GM18526 (cell line): ENCODE results near the gene GID8.

Source experiments
- POLR2A ChIP-seq: IDR thresholded peaks from 3 replicates; pipeline ENCODE4 v1.6.1; 2011; ENCODE audit not compliant: insufficient read length; ENCODE audit errors: extremely low read depth

Gene GID8

GRCh38 chr20:62944746-62945145 is 6.8 kb downstream of the GID8 start:
- no peak for TF ChIP-seq POLR2A

DNA sequence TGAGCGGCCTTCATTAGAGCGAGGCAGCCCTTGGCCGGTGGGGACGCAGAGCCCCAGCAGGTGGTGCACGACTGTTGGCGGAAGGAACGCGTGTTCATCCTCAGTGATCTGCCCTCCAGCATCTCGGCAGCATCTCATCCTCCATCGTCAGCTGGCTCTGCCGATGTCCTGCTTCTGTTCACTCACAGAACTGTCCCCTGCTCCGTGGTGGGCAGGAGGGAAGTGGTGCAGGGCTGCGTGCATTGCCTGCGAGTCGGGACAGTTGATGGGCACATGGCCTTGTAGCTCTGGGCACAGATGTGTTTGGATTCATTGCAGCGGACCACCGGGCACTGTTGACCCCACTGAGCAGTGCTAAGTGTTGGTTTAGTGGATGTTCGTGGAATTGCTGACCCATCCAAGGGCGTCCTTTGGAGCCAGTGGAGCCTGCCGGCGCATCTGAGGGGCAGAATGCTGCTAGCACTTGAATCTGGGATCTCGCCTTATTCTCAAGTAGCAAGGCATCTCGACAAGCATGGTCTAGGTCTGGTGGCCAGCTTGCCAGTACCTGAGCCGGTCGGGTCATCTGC is 7.9 kb downstream of the GID8 start:
- TF ChIP-seq POLR2A: no peak

DNA sequence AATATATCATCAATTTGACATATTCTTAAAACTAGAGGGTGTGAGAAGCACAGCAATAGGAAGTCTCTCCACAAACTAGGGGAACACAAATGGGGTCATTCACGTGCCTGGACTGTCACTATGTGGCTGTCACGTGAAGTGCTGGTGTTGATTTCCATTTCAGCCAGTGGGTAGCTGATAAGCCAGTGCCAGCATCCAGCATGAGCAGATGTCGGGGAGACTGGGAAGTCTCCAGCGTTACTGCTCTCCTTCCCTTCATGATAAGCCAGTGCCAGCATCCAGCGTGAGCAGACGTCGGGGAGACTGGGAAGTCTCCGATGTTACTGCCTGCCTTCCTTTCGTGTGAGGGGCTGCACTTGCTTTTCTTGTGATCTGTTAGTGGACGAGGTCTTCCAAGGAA is 9.0 kb downstream of the GID8 start:
- TF ChIP-seq POLR2A: no peak

DNA sequence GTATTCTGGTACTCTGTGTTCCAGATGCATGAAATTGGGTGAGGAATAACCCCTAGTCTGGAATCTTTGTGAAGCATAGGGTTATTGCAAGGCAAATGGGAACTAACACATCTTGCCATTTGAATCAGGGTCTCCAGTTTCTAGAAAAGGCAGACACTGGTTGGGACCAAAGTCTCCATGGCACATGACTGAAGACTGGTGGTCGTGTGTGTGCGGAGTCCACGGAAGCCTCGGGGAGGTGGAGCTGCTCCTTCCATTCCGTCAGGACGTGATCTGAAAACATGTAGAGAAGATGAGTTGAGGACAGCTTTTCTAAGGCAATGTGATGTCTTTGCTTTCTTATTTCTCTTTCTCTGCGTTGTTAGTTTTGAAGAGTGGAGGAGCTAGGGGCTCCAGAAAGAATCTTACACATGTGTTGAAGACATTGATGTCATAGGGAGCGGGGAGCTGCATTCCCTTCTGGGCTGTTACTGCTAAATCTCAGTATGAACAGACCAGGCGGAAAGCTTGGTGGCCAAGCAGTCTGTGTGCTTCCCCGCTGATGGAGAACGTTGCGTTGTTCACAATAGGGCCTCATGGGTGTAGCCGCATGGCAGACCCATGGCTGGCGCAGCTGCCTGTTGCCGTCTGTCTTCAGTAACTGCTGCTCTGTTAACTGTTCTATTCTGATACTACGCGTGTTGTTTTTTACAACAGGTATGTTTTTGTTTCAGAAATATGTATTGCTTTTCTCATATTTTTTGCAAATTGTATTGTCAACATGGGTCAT is 9.8 kb downstream of the GID8 start:
- no peak for TF ChIP-seq POLR2A

DNA sequence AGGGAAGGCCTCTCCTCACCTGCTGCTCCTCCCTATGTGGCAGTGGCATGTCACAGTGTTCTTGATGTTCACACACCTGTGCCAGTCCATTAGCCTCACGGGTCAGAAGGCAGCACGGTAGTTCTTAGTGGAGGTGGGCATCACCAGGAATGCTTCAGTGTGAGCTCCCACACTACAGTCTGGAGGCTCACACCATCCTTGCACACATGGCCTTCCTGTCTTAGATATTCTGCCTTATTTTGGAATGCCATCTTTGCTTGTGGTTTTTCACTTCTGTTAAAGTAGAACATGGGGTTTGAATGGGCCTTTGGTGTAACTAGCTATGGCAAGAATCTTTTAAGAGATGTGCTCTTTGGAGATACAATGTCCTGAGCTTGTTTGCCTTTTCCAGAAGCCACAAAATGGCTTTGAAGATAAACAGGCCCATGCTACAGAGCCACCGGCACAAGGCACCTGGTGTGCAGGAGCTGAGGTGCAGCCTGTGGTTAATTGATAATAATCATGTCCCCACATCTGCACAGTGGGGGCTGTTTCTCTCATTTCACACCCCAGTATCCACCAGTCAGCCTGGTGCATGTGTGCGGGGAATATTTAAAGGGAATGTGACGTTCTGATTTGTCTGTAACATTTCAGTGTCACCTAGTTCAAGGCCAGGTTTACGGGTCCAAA is 11.3 kb downstream of the GID8 start:
- no peak for TF ChIP-seq POLR2A

GRCh38 chr20:62949962-62950361 is 12.0 kb downstream of the GID8 start:
- TF ChIP-seq POLR2A: no peak

- TF ChIP-seq POLR2A: no peak
Measured at GRCh38 chr20:62950741-62951140, 12.8 kb downstream of the GID8 start.

DNA sequence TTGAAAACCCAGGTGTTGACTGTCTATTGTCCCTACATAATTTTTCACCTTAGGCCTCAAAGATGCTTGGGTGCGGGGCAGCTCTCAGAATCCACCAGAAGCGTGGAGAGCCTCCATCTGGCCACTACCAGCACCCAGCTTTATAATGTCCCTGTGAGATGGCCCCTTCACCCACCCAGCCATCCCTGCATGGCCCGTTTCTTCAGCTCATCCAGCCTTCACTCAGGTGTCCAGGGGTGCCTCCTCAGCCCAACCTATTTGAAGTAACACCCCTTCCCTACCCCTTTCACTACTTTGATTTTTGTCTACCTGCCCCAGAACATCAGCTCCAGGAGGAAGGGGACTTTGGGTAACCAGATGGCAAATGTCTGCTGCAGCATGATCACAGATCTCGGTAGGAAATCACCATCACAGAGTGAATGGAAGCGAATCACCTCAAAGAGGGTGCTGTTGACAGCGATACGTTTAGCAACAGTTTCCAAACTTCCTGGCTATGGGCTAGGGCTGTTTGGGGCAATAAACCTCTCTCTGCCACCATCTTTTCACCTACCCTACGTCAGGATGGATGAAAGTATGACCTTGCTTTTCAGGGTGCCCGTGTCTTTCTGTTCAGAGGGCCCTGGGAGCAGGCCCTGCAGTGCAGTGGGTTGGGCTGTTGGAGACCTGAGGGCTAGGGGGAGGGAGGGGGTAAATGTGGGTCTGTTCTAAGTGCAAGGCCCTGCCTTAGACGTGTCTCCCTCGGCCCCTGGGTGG is 13.4 kb downstream of the GID8 start:
- TF ChIP-seq POLR2A: no peak

DNA sequence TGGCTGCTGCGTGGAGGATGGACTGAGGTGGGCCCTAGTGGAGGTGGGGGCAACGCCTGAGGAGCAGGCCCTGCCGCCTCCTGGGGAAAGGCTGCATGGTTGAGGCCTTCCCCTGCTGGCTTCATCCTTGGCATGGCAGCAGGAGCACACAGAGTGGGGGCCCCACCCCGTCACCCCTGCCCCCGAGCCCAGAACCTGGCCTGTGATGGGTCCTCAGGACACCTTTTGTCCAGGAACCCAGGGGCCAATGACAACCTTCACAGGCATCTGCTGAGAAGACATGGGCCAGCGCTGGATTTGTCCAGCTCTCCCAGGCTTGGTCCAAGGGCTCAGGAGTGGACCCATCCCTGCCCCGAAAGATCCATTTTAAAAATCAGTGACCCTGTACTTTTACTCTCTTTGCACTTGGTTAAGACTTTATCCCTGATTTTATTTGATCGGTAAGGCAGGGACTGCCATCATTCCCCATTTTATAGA is 14.0 kb downstream of the GID8 start:
- no peak for TF ChIP-seq POLR2A

GRCh38 chr20:62952373-62952967 is 14.5 kb downstream of the GID8 start, which contains the start of gene SLC17A9:
SLC17A9 (plus strand) TSS chr20:62952709; CDS start chr20:62952831, 122 bp downstream.
- TF ChIP-seq POLR2A: peak; percentile 75

DNA sequence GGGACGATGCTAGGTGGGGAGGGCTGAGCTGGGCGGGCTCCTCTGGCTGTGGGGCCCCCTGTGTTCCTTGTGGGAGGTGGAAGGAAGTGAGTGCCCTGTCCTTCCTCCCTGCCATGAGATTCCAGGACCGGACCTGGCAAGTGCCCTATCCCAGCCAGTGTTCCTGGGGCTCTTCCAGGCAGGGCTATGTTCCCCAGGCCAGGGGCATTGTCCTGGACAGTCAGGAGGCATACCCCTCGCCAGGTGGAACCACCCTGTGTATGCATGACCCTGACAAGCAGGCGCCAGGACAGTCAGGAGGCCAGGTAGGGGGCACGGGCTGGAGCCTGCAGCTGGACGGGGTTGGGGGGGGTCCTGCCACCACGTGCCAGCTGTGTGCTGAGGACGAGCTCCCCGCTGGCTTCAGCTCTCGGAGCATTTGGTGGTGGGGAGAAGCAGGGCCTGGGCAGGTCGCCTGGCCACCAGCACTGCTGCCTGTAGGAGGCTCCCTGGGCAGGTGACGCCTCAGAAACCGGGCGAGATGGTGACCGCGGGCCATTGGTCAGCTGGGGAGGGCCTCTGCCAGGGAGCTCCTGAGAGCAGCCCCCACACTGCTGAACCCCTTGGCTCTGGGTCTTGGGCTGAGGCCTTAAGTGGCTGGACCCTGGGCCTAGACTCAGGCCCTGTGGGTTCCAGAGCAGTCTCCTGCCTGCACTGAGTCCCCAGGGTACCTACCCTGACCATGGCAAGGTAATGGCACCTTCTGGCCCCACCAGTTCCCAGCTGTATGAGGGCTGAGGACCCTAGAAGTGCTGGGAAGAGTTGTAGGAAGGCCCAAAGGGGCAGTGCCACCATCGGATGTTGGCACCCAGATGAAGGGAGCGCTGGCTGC is 15.3 kb downstream of the GID8 start:
- TF ChIP-seq POLR2A: no peak

- peak; percentile 33 for TF ChIP-seq POLR2A
Measured at GRCh38 chr20:62953839-62954703, 16.1 kb downstream of the GID8 start.
